Activated CD4-positive, alpha-beta memory T cell treated with anti-CD3 and anti-CD28 coated beads for 36 hours (primary cell): ENCODE results near the gene ZSCAN5A. TPM values are rescaled to one million over a fixed set of nuclear protein-coding genes. Genes with fewer than 3 reads are reported as not detected.
"Not testable (repeated sequence)": the region's sequence is repeated elsewhere in the genome, so short reads cannot be mapped to it uniquely, and the experiment has no call there.

Experiments
- CTCF ChIA-PET: fragments of 350-600 bp; sonication (Branson Sonifier 250); formaldehyde crosslinking; loops from one replicate; lab custom pipeline; 2021; ENCODE audit warnings: antibody characterized with exemption, inconsistent platforms; lab: Charles Lee
- POLR2A ChIA-PET: fragments of 350-600 bp; sonication (Branson Sonifier 250); formaldehyde crosslinking; loops from one replicate; lab custom pipeline; 2021; ENCODE audit warnings: antibody characterized with exemption; lab: Charles Lee
- DNase-seq: peaks from one replicate; pipeline ENCODE4 v3.0.0-alpha.2; 2020
- H3K27ac Mint-ChIP-seq: one replicate; pipeline ENCODE4 v1.8.0; 2021; ENCODE audit warnings: mixed read lengths
- H3K27me3 Mint-ChIP-seq: one replicate; pipeline ENCODE4 v1.8.0; 2021; ENCODE audit warnings: mixed read lengths
- H3K36me3 Mint-ChIP-seq: one replicate; pipeline ENCODE4 v1.8.0; 2021; ENCODE audit warnings: mixed read lengths
- H3K4me1 Mint-ChIP-seq: one replicate; pipeline ENCODE4 v1.8.0; 2021; ENCODE audit warnings: low read depth, mixed read lengths
- H3K4me3 Mint-ChIP-seq: one replicate; pipeline ENCODE4 v1.8.0; 2021; ENCODE audit warnings: mild to moderate bottlenecking, mixed read lengths
- H3K9me3 Mint-ChIP-seq: one replicate; pipeline ENCODE4 v1.8.0; 2021; ENCODE audit warnings: mixed read lengths
- intact Hi-C: fragments of 100-400 bp; cut with micrococcal nuclease; formaldehyde crosslinking; loops from one replicate; pipeline ENCODE4 v1.15.1; 2023
- total RNA-seq, 2 experiments: library from RNA; stranded (reverse); gene quantifications; one replicate each; pipeline ENCODE4 v1.2.3, GENCODE V29; 2021

Gene ZSCAN5A
- total RNA-seq, 2 experiments from 2014 or later: 4.5 to 5.2 TPM

DNA sequence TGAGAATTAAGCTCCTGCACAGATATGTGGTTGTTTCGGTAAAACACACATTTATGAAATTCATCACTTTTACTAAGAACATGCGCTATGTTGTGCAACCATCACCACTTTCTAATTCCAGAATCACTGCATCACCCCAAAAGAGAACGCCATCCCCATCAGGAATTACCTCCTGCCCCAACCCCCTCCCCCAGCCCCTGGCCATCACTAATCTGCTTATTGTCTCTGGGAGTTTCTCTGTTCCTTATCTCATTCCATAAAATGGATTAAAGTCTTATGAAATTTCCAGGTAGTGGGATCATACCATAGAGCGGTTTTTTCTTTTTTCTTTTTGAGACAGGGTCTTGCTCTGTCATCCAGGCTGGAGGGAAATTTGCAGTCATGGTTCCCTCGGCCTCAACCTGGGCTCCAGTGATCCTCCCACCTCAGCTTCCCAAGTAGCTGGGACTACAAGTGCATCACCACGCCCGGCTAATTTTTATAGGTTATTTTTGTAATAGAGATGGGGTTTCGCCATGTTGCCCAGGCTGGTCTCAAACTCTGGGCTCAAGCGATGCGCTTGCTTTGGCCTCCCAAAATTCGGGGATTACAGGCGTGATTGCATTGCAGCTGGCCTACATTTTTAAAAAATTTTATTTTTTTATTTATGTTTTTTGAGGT lies 120.5 kb downstream of the ZSCAN5A start:
- intact Hi-C loops: no loop called here
- Mint-ChIP-seq H3K9me3 (no peaks in the 10 kb centered on the region), H3K4me1 (no peaks in the 10 kb centered on the region), H3K27me3 (peaks cover 3% of the 10 kb centered on the region), H3K4me3 (no peak overlapping the region), H3K36me3 (no peaks in the 10 kb centered on the region), H3K27ac (no peak overlapping the region)
- DNase-seq: no peak
- ChIA-PET POLR2A (no interaction called here), CTCF (no interaction called here)

- H3K36me3 Mint-ChIP-seq: no peaks in the 10 kb centered on the region
- H3K9me3 Mint-ChIP-seq: no peaks in the 10 kb centered on the region
- no peak overlapping the region for H3K4me3 Mint-ChIP-seq
- intact Hi-C loops: no loop called here
- H3K27ac Mint-ChIP-seq: no peak overlapping the region
- DNase-seq: no peak
- H3K4me1 Mint-ChIP-seq: no peaks in the 10 kb centered on the region
- CTCF ChIA-PET: interaction anchor here (0.6 kb wide), 1 partner anchor 11 kb away, joined by 3 read pairs; no protein-coding TSS in a partner anchor
- peaks cover 3% of the 10 kb centered on the region for H3K27me3 Mint-ChIP-seq
- POLR2A ChIA-PET: no interaction called here
These were observed 122.9 kb downstream of the ZSCAN5A start for GRCh38 chr19:56191711-56192110.

DNA sequence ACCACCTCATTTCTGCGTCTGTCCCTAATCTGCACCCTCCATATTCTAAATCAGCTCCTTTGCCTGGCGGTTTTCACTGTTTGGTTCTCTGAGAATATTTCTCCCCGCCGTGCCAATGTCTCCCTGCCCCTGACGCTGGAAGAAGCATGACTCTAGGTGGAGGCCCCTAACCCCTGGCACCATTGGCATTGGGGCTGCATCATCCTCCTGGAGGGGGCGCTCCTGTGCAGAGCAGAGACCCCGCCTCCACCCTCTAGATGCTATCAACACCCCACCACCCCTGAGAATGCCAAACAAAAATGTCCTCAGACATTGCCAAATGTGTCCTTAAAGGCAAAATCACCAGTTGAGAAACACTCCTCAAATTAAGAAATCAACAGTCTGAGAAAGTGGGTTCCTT lies 123.5 kb downstream of the ZSCAN5A start:
- Mint-ChIP-seq H3K27me3 (peaks cover 3% of the 10 kb centered on the region), H3K36me3 (no peaks in the 10 kb centered on the region), H3K9me3 (no peaks in the 10 kb centered on the region), H3K4me3 (no peak overlapping the region), H3K4me1 (no peaks in the 10 kb centered on the region), H3K27ac (no peak overlapping the region)
- intact Hi-C loops: no loop called here
- CTCF ChIA-PET: no interaction called here
- DNase-seq: no peak
- POLR2A ChIA-PET: no interaction called here

DNA sequence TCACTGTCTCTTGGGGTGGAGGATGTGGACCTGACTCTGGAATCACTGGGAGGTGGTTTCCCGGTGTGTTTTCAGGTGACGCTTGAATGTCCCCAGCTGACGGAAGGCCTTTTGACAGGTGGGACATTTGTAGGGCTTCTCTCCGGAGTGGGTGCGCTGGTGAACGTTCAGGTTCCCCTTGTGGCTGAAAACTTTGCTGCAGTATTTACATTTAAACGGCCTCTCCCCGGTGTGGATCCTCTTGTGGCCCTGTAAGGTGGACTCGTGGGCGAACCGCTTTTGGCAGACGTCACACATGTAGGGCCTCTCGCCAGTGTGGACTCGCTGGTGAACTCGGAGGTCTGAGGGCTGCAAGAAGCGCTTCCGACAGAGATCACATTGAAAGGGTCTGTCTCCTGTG lies 124.9 kb downstream of the ZSCAN5A start:
- Mint-ChIP-seq H3K4me1 (peaks cover 3% of the 10 kb centered on the region), H3K27me3 (peaks cover 5% of the 10 kb centered on the region), H3K36me3 (no peaks in the 10 kb centered on the region), H3K4me3 (no peak overlapping the region), H3K9me3 (no peaks in the 10 kb centered on the region), H3K27ac (no peak overlapping the region)
- ChIA-PET CTCF (interaction anchor here (1.2 kb wide), 1 partner anchor 123 kb away, joined by 4 read pairs; no protein-coding TSS in a partner anchor), POLR2A (no interaction called here)
- no peak for DNase-seq
- intact Hi-C loops: no loop called here

DNA sequence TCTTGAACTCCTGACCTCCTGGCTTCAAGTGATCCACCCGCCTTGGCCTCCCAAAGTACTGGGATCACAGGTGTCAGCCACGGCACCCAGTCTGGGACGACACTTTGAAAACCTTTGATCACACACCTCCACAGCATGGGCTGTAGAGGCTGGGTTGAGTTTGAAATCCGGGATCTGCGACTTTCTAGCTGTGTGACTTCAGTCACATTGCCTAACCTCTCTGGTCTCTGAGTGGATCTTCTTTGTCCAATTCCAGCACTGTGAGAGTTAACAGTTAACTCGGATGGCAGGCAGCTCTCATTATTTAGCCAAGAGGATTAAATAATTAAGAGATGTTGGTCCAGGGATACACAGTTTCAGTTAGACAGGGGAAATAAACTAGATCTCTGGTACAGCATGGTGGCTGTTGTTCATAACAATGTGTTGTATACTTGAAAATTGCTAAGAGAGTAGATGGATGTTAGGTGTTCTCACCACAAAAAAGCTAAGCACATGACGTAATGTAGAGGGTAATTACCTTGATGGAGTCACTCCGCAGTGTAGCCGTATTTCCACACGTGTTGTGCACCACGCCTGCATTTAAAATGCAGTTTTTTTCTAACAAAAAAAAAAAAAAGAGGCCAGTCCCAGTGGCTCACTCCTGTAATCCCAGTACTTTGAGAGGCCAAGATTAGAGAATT lies 136.9 kb downstream of the ZSCAN5A start:
- Mint-ChIP-seq H3K4me3 (no peak overlapping the region), H3K36me3 (no peaks in the 10 kb centered on the region), H3K9me3 (no peaks in the 10 kb centered on the region), H3K4me1 (no peaks in the 10 kb centered on the region), H3K27ac (no peak overlapping the region), H3K27me3 (no peaks in the 10 kb centered on the region)
- POLR2A ChIA-PET: no interaction called here
- intact Hi-C loops: no loop called here
- DNase-seq: no peak
- CTCF ChIA-PET: interaction anchor here (1.1 to 2.9 kb wide), 3 partner anchors 97 to 111 kb away, joined by 3 to 11 read pairs (median 6); no protein-coding TSS in a partner anchor

DNA sequence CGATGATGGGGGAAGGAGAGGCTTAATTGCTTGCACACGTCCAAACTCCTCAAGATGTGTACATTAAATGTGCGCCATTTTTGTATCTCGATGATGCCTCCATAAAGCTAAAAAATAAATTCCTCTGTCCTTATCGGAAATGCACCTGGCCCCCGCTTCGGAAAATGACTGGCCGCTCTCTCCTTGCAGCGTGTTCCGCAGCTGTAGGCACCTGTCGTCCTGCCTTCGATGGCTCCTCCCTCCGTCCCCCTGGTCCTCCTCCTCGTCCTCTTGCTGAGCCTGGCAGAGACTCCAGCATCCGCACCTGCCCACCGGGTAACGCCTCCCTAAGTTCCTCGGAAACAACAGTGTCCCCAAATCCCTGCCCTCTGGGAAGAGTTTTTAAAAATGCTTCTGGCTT lies 137.8 kb downstream of the ZSCAN5A start:
- Mint-ChIP-seq H3K4me1 (no peaks in the 10 kb centered on the region), H3K9me3 (no peaks in the 10 kb centered on the region), H3K27me3 (no peaks in the 10 kb centered on the region), H3K27ac (no peak overlapping the region), H3K4me3 (no peak overlapping the region), H3K36me3 (no peaks in the 10 kb centered on the region)
- POLR2A ChIA-PET: no interaction called here
- DNase-seq: no peak
- intact Hi-C loops: no loop called here
- CTCF ChIA-PET: interaction anchor here (2.9 kb wide), 1 partner anchor 111 kb away, joined by 11 read pairs; no protein-coding TSS in a partner anchor

- intact Hi-C loops, H3K27ac Mint-ChIP-seq, H3K4me1 Mint-ChIP-seq, CTCF ChIA-PET, H3K4me3 Mint-ChIP-seq, POLR2A ChIA-PET, DNase-seq, H3K27me3 Mint-ChIP-seq, H3K36me3 Mint-ChIP-seq, H3K9me3 Mint-ChIP-seq: not testable (repeated sequence)
These were observed 138.3 kb downstream of the ZSCAN5A start for GRCh38 chr19:56176310-56176709.

GRCh38 chr19:56175861-56176307 lies 138.8 kb downstream of the ZSCAN5A start, which contains the start of gene GALP:
Gene GALP (plus strand): TSS chr19:56176008. CDS start chr19:56177109, 1,101 bp downstream.
- POLR2A ChIA-PET, H3K27ac Mint-ChIP-seq, H3K4me1 Mint-ChIP-seq, intact Hi-C loops, H3K9me3 Mint-ChIP-seq, H3K36me3 Mint-ChIP-seq, DNase-seq, H3K4me3 Mint-ChIP-seq, H3K27me3 Mint-ChIP-seq: not testable (repeated sequence)
- CTCF ChIA-PET: interaction anchor here (6.5 kb wide), 1 partner anchor 110 kb away, joined by 40 read pairs; no protein-coding TSS in a partner anchor

- ChIA-PET POLR2A (no interaction called here), CTCF (interaction anchor here (0.6 to 6.5 kb wide), 5 partner anchors 19 to 636 kb away, joined by 3 to 40 read pairs (median 8); no protein-coding TSS in a partner anchor)
- Mint-ChIP-seq H3K4me1 (no peaks in the 10 kb centered on the region), H3K27ac (no peak overlapping the region), H3K36me3 (no peaks in the 10 kb centered on the region), H3K9me3 (no peaks in the 10 kb centered on the region), H3K4me3 (no peak overlapping the region), H3K27me3 (peaks cover 5% of the 10 kb centered on the region)
- intact Hi-C loops: no loop called here
- no peak for DNase-seq
These were observed 140.1 kb downstream of the ZSCAN5A start for GRCh38 chr19:56174550-56174949.

DNA sequence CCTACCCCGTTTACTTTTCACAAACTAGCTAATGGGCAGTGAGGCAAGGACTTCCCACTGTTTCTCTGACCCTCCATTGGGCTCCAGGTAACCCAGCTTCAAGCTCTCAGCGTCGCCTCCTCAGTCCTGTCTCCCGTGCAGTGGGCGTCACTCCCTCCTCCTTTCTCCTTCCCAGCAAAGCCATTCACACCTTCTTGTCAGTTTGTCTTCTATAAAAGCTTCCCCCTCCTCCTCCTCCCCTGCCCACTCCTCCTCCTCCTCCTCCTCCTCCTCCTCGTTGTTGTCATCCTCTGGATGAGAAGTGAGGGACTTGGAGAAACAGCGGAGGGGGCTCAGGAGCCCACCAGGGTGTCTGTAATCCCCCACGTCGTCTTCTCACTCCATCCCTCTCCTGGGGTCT lies 140.6 kb downstream of the ZSCAN5A start:
- H3K9me3 Mint-ChIP-seq: no peaks in the 10 kb centered on the region
- peaks cover 5% of the 10 kb centered on the region for H3K27me3 Mint-ChIP-seq
- DNase-seq: no peak
- H3K4me3 Mint-ChIP-seq: no peak overlapping the region
- CTCF ChIA-PET: interaction anchor here (0.6 to 6.5 kb wide), 8 partner anchors 19 to 636 kb away, joined by 3 to 40 read pairs (median 4); no protein-coding TSS in a partner anchor
- H3K36me3 Mint-ChIP-seq: no peaks in the 10 kb centered on the region
- intact Hi-C loops: no loop called here
- H3K4me1 Mint-ChIP-seq: no peaks in the 10 kb centered on the region
- POLR2A ChIA-PET: no interaction called here
- no peak overlapping the region for H3K27ac Mint-ChIP-seq
